DOHH2 (cell line): Measurements from ENCODE around the gene OR2T35.
"Not testable (repeated sequence)": the region's sequence is repeated elsewhere in the genome, so short reads cannot be mapped to it uniquely, and the experiment has no call there.

Experiments
- EZH2phosphoT487 ChIP-seq: fragments of 200-600 bp; sonication (generic); IDR thresholded peaks from 2 replicates; pipeline ENCODE4 v1.6.1; 2017; ENCODE audit warnings: borderline replicate concordance, mild to moderate bottlenecking, antibody characterized with exemption, low read length, moderate library complexity, mixed read lengths
- TF ChIP-seq, protein P1 (sequence below): fragments of 200-600 bp; sonication (generic); IDR thresholded peaks from one replicate; pipeline ENCODE4 v1.5.1; 2014; ENCODE audit warnings: antibody characterized with exemption, mild to moderate bottlenecking, low read depth, low read length; ENCODE audit not compliant: poor library complexity, severe bottlenecking

DNA sequence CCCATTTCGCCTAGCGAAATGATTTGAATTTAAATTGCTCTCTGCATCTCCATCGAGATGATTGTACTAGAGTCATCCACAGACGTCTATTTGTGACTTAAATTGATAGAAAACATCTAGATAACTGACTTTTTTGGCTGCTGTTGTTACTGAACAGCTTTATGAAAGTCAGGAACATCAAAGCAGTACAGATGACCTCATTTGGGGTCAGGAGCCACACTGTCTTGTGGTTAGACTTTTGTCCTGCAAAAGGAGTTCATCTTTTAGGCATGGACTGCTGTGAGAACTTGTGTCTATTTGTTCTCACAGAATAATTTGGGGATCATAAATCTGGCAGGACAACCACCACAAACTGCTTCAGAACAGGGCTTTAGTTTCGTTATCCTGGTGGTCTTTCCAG is 5.4 kb downstream of the OR2T35 start:
- TF ChIP-seq, protein P1, sequence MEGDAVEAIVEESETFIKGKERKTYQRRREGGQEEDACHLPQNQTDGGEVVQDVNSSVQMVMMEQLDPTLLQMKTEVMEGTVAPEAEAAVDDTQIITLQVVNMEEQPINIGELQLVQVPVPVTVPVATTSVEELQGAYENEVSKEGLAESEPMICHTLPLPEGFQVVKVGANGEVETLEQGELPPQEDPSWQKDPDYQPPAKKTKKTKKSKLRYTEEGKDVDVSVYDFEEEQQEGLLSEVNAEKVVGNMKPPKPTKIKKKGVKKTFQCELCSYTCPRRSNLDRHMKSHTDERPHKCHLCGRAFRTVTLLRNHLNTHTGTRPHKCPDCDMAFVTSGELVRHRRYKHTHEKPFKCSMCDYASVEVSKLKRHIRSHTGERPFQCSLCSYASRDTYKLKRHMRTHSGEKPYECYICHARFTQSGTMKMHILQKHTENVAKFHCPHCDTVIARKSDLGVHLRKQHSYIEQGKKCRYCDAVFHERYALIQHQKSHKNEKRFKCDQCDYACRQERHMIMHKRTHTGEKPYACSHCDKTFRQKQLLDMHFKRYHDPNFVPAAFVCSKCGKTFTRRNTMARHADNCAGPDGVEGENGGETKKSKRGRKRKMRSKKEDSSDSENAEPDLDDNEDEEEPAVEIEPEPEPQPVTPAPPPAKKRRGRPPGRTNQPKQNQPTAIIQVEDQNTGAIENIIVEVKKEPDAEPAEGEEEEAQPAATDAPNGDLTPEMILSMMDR, result not testable (repeated sequence)
- TF ChIP-seq EZH2phosphoT487, result not testable (repeated sequence)
